Astrocyte of the hippocampus (primary cell): ENCODE measurements around the gene PTPRN2.
"Not testable (repeated sequence)": the region's sequence is repeated elsewhere in the genome, so short reads cannot be mapped to it uniquely, and the experiment has no call there.

Experiments
- DNase-seq: peaks from one replicate; pipeline ENCODE4 v3.0.0; 2011; ENCODE audit warnings: low read depth, low spot score

PTPRN2 gene

GRCh38 chr7:158518980-158519632, 68.5 kb downstream of the PTPRN2 start:
- no peak for DNase-seq

- no peak for DNase-seq
These were observed 70.1 kb downstream of the PTPRN2 start for GRCh38 chr7:158517571-158517970.

- no peak for DNase-seq
These were observed 70.6 kb downstream of the PTPRN2 start for GRCh38 chr7:158517072-158517471.

GRCh38 chr7:158516524-158516923, 71.1 kb downstream of the PTPRN2 start:
- no peak for DNase-seq

- no peak for DNase-seq
These were observed 74.8 kb downstream of the PTPRN2 start for GRCh38 chr7:158512869-158513268.

- no peak for DNase-seq
These were observed 75.6 kb downstream of the PTPRN2 start for GRCh38 chr7:158512042-158512441.

GRCh38 chr7:158508802-158509385, 78.7 kb downstream of the PTPRN2 start:
- DNase-seq, result no peak

GRCh38 chr7:158508321-158508720, 79.3 kb downstream of the PTPRN2 start:
- not testable (repeated sequence) for DNase-seq

- no peak for DNase-seq
These were observed 79.7 kb downstream of the PTPRN2 start for GRCh38 chr7:158507917-158508316.

GRCh38 chr7:158507175-158507574, 80.4 kb downstream of the PTPRN2 start:
- DNase-seq, result not testable (repeated sequence)

- no peak for DNase-seq
These were observed 81.0 kb downstream of the PTPRN2 start for GRCh38 chr7:158506626-158507025.

- DNase-seq, result no peak
These were observed 81.9 kb downstream of the PTPRN2 start for GRCh38 chr7:158505683-158506082.

- DNase-seq, result no peak
These were observed 85.4 kb downstream of the PTPRN2 start for GRCh38 chr7:158502068-158502750.

GRCh38 chr7:158501393-158502067, 86.1 kb downstream of the PTPRN2 start:
- DNase-seq, result no peak

- peak; percentile 46 for DNase-seq
These were observed 87.0 kb downstream of the PTPRN2 start for GRCh38 chr7:158500651-158501052.

- DNase-seq, result peak; percentile 9
These were observed 88.6 kb downstream of the PTPRN2 start for GRCh38 chr7:158499082-158499455.

GRCh38 chr7:158498443-158499081, 89.1 kb downstream of the PTPRN2 start:
- no peak for DNase-seq

- no peak for DNase-seq
These were observed 90.0 kb downstream of the PTPRN2 start for GRCh38 chr7:158497627-158498026.

GRCh38 chr7:158495786-158496185, 91.8 kb downstream of the PTPRN2 start:
- peak; percentile 47 for DNase-seq

GRCh38 chr7:158495216-158495615, 92.4 kb downstream of the PTPRN2 start:
- no peak for DNase-seq

- DNase-seq, result no peak
These were observed 93.0 kb downstream of the PTPRN2 start for GRCh38 chr7:158494643-158495042.

- DNase-seq, result no peak
These were observed 93.4 kb downstream of the PTPRN2 start for GRCh38 chr7:158494162-158494586.
